ENCODE measurements around the gene ITM2A. TPM values are rescaled to one million over a fixed set of nuclear protein-coding genes. Genes with fewer than 3 reads are reported as not detected.
A peak's percentile ranks its signal among the peaks of the same experiment; 100 is the strongest.

ITM2A gene
- total RNA-seq, 1 donor, result not detected

- no peaks in the 10 kb centered on the region for H3K9me3 ChIP-seq (ENCODE audit: low read depth, low read length)
- DNase-seq (ENCODE audit: insufficient read length, low spot score, missing footprints), result no peak
Observed at GRCh38 chrX:79375340-79375739, 8.2 kb upstream of the ITM2A start.

GRCh38 chrX:79371640-79372039, 4.5 kb upstream of the ITM2A start:
- TF ChIP-seq CTCF (IDR thresholded peaks at IDR 0.05; ENCODE audit: extremely low read depth, low read depth, low read length), result no peak
- Histone ChIP-seq H3K27me3 (ENCODE audit: insufficient read depth, low read length) (no peaks in the 10 kb centered on the region), H3K9me3 (ENCODE audit: low read depth, low read length) (no peaks in the 10 kb centered on the region), H3K27ac (ENCODE audit: low read depth, low read length) (no peak overlapping the region), H3K4me1 (ENCODE audit: insufficient read depth, low read length) (no peaks in the 10 kb centered on the region), H3K4me2 (ENCODE audit: insufficient read depth, low read length) (no peak overlapping the region), H3K4me3 (ENCODE audit: insufficient read depth, low read length) (no peak overlapping the region), H3K79me2 (ENCODE audit: insufficient read depth, low read length) (no peaks in the 10 kb centered on the region), H4K20me1 (ENCODE audit: insufficient read depth, low read length) (no peaks in the 10 kb centered on the region), H3K36me3 (ENCODE audit: insufficient read depth, low read length) (no peaks in the 10 kb centered on the region), H2AFZ (ENCODE audit: low read length) (no peak overlapping the region)
- DNase-seq (ENCODE audit: insufficient read length, low spot score, missing footprints), result no peak

More at GRCh38 chrX:79375340-79375739, 8.2 kb upstream of the ITM2A start:
- Histone ChIP-seq H4K20me1 (ENCODE audit: insufficient read depth, low read length) (no peaks in the 10 kb centered on the region), H3K36me3 (ENCODE audit: insufficient read depth, low read length) (no peaks in the 10 kb centered on the region), H2AFZ (ENCODE audit: low read length) (no peak overlapping the region), H3K27ac (ENCODE audit: low read depth, low read length) (no peak overlapping the region), H3K27me3 (ENCODE audit: insufficient read depth, low read length) (no peaks in the 10 kb centered on the region), H3K79me2 (ENCODE audit: insufficient read depth, low read length) (no peaks in the 10 kb centered on the region), H3K4me3 (ENCODE audit: insufficient read depth, low read length) (no peak overlapping the region), H3K4me1 (ENCODE audit: insufficient read depth, low read length) (no peaks in the 10 kb centered on the region), H3K4me2 (ENCODE audit: insufficient read depth, low read length) (no peak overlapping the region)
- TF ChIP-seq CTCF (IDR thresholded peaks at IDR 0.05; ENCODE audit: extremely low read depth, low read depth, low read length), result no peak

DNA sequence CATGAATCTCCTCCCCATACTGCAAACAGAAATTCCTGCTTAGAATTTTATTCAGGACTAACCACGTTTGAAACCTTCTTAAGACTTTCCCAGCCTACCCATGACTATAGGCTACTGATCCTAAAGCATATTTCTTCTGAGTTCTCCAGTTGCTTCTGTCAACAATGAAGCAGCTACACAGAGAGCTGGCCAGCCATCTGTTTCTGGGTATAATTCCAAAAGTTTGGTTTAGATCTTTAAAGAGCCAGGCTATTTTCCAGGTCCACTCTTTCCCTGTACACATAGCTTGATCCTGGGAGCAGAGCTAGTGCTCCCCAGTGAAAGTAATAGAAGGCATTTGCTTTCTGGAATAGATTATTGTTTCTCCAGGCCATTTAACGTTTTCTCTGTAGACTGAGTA, 4.0 kb upstream of the ITM2A start:
- Histone ChIP-seq H3K36me3 (ENCODE audit: insufficient read depth, low read length) (no peaks in the 10 kb centered on the region), H3K4me2 (ENCODE audit: insufficient read depth, low read length) (no peak overlapping the region), H3K27ac (ENCODE audit: low read depth, low read length) (no peak overlapping the region), H3K4me3 (ENCODE audit: insufficient read depth, low read length) (no peak overlapping the region), H3K9me3 (ENCODE audit: low read depth, low read length) (no peaks in the 10 kb centered on the region), H2AFZ (ENCODE audit: low read length) (no peak overlapping the region), H3K79me2 (ENCODE audit: insufficient read depth, low read length) (no peaks in the 10 kb centered on the region), H3K4me1 (ENCODE audit: insufficient read depth, low read length) (no peaks in the 10 kb centered on the region), H3K27me3 (ENCODE audit: insufficient read depth, low read length) (no peaks in the 10 kb centered on the region), H4K20me1 (ENCODE audit: insufficient read depth, low read length) (no peaks in the 10 kb centered on the region)
- DNase-seq (ENCODE audit: insufficient read length, low spot score, missing footprints), result peak; percentile 73
- TF ChIP-seq CTCF (IDR thresholded peaks at IDR 0.05; ENCODE audit: extremely low read depth, low read depth, low read length), result no peak

- Histone ChIP-seq H3K36me3 (ENCODE audit: insufficient read depth, low read length) (no peaks in the 10 kb centered on the region), H4K20me1 (ENCODE audit: insufficient read depth, low read length) (no peaks in the 10 kb centered on the region), H3K4me1 (ENCODE audit: insufficient read depth, low read length) (no peaks in the 10 kb centered on the region), H3K79me2 (ENCODE audit: insufficient read depth, low read length) (no peaks in the 10 kb centered on the region), H3K27ac (ENCODE audit: low read depth, low read length) (no peak overlapping the region), H3K9me3 (ENCODE audit: low read depth, low read length) (no peaks in the 10 kb centered on the region), H3K27me3 (ENCODE audit: insufficient read depth, low read length) (no peaks in the 10 kb centered on the region), H2AFZ (ENCODE audit: low read length) (no peak overlapping the region), H3K4me3 (ENCODE audit: insufficient read depth, low read length) (no peak overlapping the region), H3K4me2 (ENCODE audit: insufficient read depth, low read length) (no peak overlapping the region)
- no peak for TF ChIP-seq CTCF (IDR thresholded peaks at IDR 0.05; ENCODE audit: extremely low read depth, low read depth, low read length)
- no peak for DNase-seq (ENCODE audit: insufficient read length, low spot score, missing footprints)
Observed at GRCh38 chrX:79369871-79370270, 2.7 kb upstream of the ITM2A start.

All from osteoblast (primary cell).